ENCODE measurements around the gene HTR1D. TPM values are rescaled to one million over a fixed set of nuclear protein-coding genes. Genes with fewer than 3 reads are reported as not detected.
"Not testable (repeated sequence)": the region's sequence is repeated elsewhere in the genome, so short reads cannot be mapped to it uniquely, and the experiment has no call there.

Gene HTR1D
- total RNA-seq (2022) (1.1 and 1.7 TPM in 2 replicates), Bru-seq, nascent RNA (percentile 22 among the genes with signal in this experiment), BruChase-seq, experiment 1, labeled RNA remaining after a 6-hour chase (percentile 45 among the genes with signal in this experiment), BruChase-seq, experiment 2, labeled RNA remaining after a 2-hour chase (percentile 51 among the genes with signal in this experiment)
- long read RNA-seq, partial matches to known transcripts = 0 of 3 reads
- long read RNA-seq, other reads (novel, unspliced or antisense) = 1 of 3 reads

GRCh38 chr1:23217421-23218115 is at the start of gene HTR1D:
Gene HTR1D, minus strand, starts transcription at chr1:23217502. Its CDS starts 23,283 bp downstream, at chr1:23194219.
- no peak for TF ChIP-seq CTCF (IDR thresholded peaks at IDR 0.05; ENCODE audit: unreplicated experiment)
- Mint-ChIP-seq H3K4me1 (ENCODE audit: low read depth, unreplicated experiment) (peaks cover 16% of the 10 kb centered on the region), H3K9me3 (ENCODE audit: low read depth, unreplicated experiment) (no peaks in the 10 kb centered on the region), H3K27ac (ENCODE audit: unreplicated experiment) (no peak within 1 kb of the TSS), H3K27me3 (ENCODE audit: unreplicated experiment) (peaks cover 39% of the 10 kb centered on the region), H3K36me3 (ENCODE audit: insufficient read depth, unreplicated experiment) (peaks cover 6% of the 10 kb centered on the region), H3K4me3 (ENCODE audit: low read depth, unreplicated experiment) (peak within 1 kb of the TSS; percentile 66)
- peak; percentile 26 for DNase-seq
- CTCF ChIA-PET = interaction anchor here (0.5 to 1.0 kb wide), 2 partner anchors 33 to 314 kb away, joined by 3 to 7 read pairs; partner anchors contain the start of gene E2F2
- intact Hi-C loops (cut with micrococcal nuclease; ENCODE audit: unreplicated experiment) = loop anchor here (10.0 kb wide), 1 partner anchor 317 kb away; the partner anchor contains the start of gene E2F2
- no TSS peak for BruUV-seq (replicated peaks)

- H3K27me3 Mint-ChIP-seq (ENCODE audit: unreplicated experiment) = no peaks in the 10 kb centered on the region
- no peak for DNase-seq
- H3K4me3 Mint-ChIP-seq (ENCODE audit: low read depth, unreplicated experiment) = no peak overlapping the region
- intact Hi-C loops (cut with micrococcal nuclease; ENCODE audit: unreplicated experiment) = no loop called here
- no peak overlapping the region for H3K27ac Mint-ChIP-seq (ENCODE audit: unreplicated experiment)
- no peaks in the 10 kb centered on the region for H3K4me1 Mint-ChIP-seq (ENCODE audit: low read depth, unreplicated experiment)
- BruUV-seq (replicated peaks) = no TSS peak
- CTCF ChIA-PET = interaction anchor here (0.5 to 0.7 kb wide), 2 partner anchors 81 to 166 kb away, joined by 5 to 7 read pairs; partner anchors contain the start of gene HNRNPR
- H3K36me3 Mint-ChIP-seq (ENCODE audit: insufficient read depth, unreplicated experiment) = no peaks in the 10 kb centered on the region
- TF ChIP-seq CTCF (IDR thresholded peaks at IDR 0.05; ENCODE audit: unreplicated experiment) = no peak
- no peaks in the 10 kb centered on the region for H3K9me3 Mint-ChIP-seq (ENCODE audit: low read depth, unreplicated experiment)
Observed at GRCh38 chr1:23263380-23263887, 46.1 kb upstream of the HTR1D start.

- H3K4me3 Mint-ChIP-seq (ENCODE audit: low read depth, unreplicated experiment); CTCF ChIA-PET; BruUV-seq (replicated peaks); H3K27ac Mint-ChIP-seq (ENCODE audit: unreplicated experiment); H3K27me3 Mint-ChIP-seq (ENCODE audit: unreplicated experiment); H3K9me3 Mint-ChIP-seq (ENCODE audit: low read depth, unreplicated experiment); H3K36me3 Mint-ChIP-seq (ENCODE audit: insufficient read depth, unreplicated experiment); H3K4me1 Mint-ChIP-seq (ENCODE audit: low read depth, unreplicated experiment); DNase-seq; intact Hi-C loops (cut with micrococcal nuclease; ENCODE audit: unreplicated experiment): not testable (repeated sequence)
Observed at GRCh38 chr1:23258082-23258481, 40.8 kb upstream of the HTR1D start.

- H3K27me3 Mint-ChIP-seq (ENCODE audit: unreplicated experiment); H3K36me3 Mint-ChIP-seq (ENCODE audit: insufficient read depth, unreplicated experiment); H3K4me3 Mint-ChIP-seq (ENCODE audit: low read depth, unreplicated experiment); CTCF ChIA-PET; BruUV-seq (replicated peaks); DNase-seq; H3K4me1 Mint-ChIP-seq (ENCODE audit: low read depth, unreplicated experiment); H3K27ac Mint-ChIP-seq (ENCODE audit: unreplicated experiment); intact Hi-C loops (cut with micrococcal nuclease; ENCODE audit: unreplicated experiment); H3K9me3 Mint-ChIP-seq (ENCODE audit: low read depth, unreplicated experiment): not testable (repeated sequence)
Observed at GRCh38 chr1:23257371-23257770, 40.1 kb upstream of the HTR1D start.

- intact Hi-C loops (cut with micrococcal nuclease; ENCODE audit: unreplicated experiment) = no loop called here
- Mint-ChIP-seq H3K9me3 (ENCODE audit: low read depth, unreplicated experiment) (peaks cover 3% of the 10 kb centered on the region), H3K4me1 (ENCODE audit: low read depth, unreplicated experiment) (no peaks in the 10 kb centered on the region), H3K36me3 (ENCODE audit: insufficient read depth, unreplicated experiment) (no peaks in the 10 kb centered on the region), H3K27ac (ENCODE audit: unreplicated experiment) (no peak overlapping the region), H3K4me3 (ENCODE audit: low read depth, unreplicated experiment) (no peak overlapping the region), H3K27me3 (ENCODE audit: unreplicated experiment) (no peaks in the 10 kb centered on the region)
- no peak for TF ChIP-seq CTCF (IDR thresholded peaks at IDR 0.05; ENCODE audit: unreplicated experiment)
- no TSS peak for BruUV-seq (replicated peaks)
- CTCF ChIA-PET = no interaction called here
- no peak for DNase-seq
Observed at GRCh38 chr1:23254584-23254983, 37.3 kb upstream of the HTR1D start.
